ENCODE results near the gene IQGAP3.

- TF ChIP-seq CTCF (IDR thresholded peaks at IDR 0.05): no peak
- no peak for TF ChIP-seq ZFX (IDR thresholded peaks at IDR 0.05; ENCODE audit: borderline replicate concordance)
These were observed 5.2 kb upstream of the IQGAP3 start for GRCh38 chr1:156577550-156577949.

All from 22Rv1 (cell line).